Stomach (tissue), 9 donors: Measurements from ENCODE around the gene IQSEC3. TPM values are rescaled to one million over a fixed set of nuclear protein-coding genes. Genes with fewer than 3 reads are reported as not detected.
A peak's percentile ranks its signal among the peaks of the same experiment; 100 is the strongest.

ENCODE experiments used
- DNase-seq, 2 donors: peaks; one replicate each; pipeline versions ENCODE4 v3.0.0 to v3.0.0-alpha.2; 2013 to 2019
- H3K27ac ChIP-seq, 5 donors: fragments of 200-600 bp in 4 of 5; sonication (generic) in 4 of 5; one replicate each; pipeline ENCODE4 v1.5.1; 2013 to 2019; ENCODE audit warnings: mild to moderate bottlenecking in 1 of 5, moderate library complexity in 1 of 5
- H3K27me3 ChIP-seq, 3 donors: fragments of 200-600 bp; sonication (generic); one replicate each; pipeline ENCODE4 v1.5.1; 2017 to 2019; ENCODE audit warnings: mixed run types in 1 of 3
- H3K36me3 ChIP-seq, 4 donors: fragments of 200-600 bp; sonication (generic); 1 replicate in 3 of 4; 2 replicates in 1 of 4; pipeline ENCODE4 v1.5.1; 2016 to 2019
- H3K4me1 ChIP-seq, 4 donors: fragments of 200-600 bp; sonication (generic); one replicate each; pipeline ENCODE4 v1.5.1; 2016 to 2019
- H3K4me3 ChIP-seq, 4 donors: fragments of 200-600 bp; sonication (generic) in 3 of 4; one replicate each; pipeline ENCODE4 v1.5.1; 2016 to 2019; ENCODE audit warnings: mild to moderate bottlenecking in 1 of 4
- H3K9me3 ChIP-seq, 4 donors: fragments of 200-600 bp; sonication (generic); one replicate each; pipeline ENCODE4 v1.5.1; 2016 to 2019
- CTCF ChIP-seq, 7 experiments: fragments of 450-650 bp in 4 of 7; fragments of 200-600 bp in 3 of 7; sonication (generic) in 3 of 7; IDR thresholded peaks; one replicate each; pipeline ENCODE4 v1.5.1; 2016 to 2019; ENCODE audit warnings: antibody characterized with exemption in 7 of 7, control low read depth in 2 of 7, mild to moderate bottlenecking in 1 of 7
- EP300 ChIP-seq: sonication (generic); formaldehyde crosslinking; IDR thresholded peaks from one replicate; pipeline ENCODE4 v1.6.1; 2017; ENCODE audit warnings: antibody characterized with exemption
- POLR2A ChIP-seq, 4 donors: fragments of 450-650 bp; IDR thresholded peaks; one replicate each; pipeline ENCODE4 v1.6.1; 2016; ENCODE audit warnings: antibody characterized with exemption in 4 of 4, control low read depth in 2 of 4, mild to moderate bottlenecking in 1 of 4, moderate library complexity in 1 of 4
- POLR2AphosphoS5 ChIP-seq, 3 donors: sonication (generic); formaldehyde crosslinking; IDR thresholded peaks; one replicate each; pipeline ENCODE4 v1.6.1; 2016; ENCODE audit warnings: antibody characterized with exemption in 3 of 3
- WGBS, 5 donors: extraction: QIAGEN DNeasy Blood & Tissue Kit in 3 of 5; methylation state at CpG; one replicate each; pipeline versions ENCODE4 v1.1.5 to v1.1.7; 2013 to 2018; 5-methylcytosine and 5-hydroxymethylcytosine counted together
- intact Hi-C: fragments of 100-400 bp; cut with DNase I; formaldehyde crosslinking; loops from one replicate; pipeline ENCODE4 v1.15.1; 2023; ENCODE audit warnings: low total_unique reads
- polyA plus RNA-seq, 3 donors: library from polyadenylated mRNA; stranded (reverse); fragments of 200-250 nt; gene quantifications; one replicate each; pipeline ENCODE4 v1.2.3, GENCODE V29; 2013
- total RNA-seq, 5 donors: library from RNA; depleted of rRNA; stranded (reverse); fragments of >200 nt; gene quantifications; one replicate each; pipeline versions ENCODE4 v1.1.0 to v1.2.3, GENCODE V29; 2014 to 2016
- donor health status: healthy with polysubstance abuse.
- donor health status: Bipolar disorder and iron deficiency.
- donor health status: healthy.

Gene IQSEC3
- total and polyA plus RNA-seq, 8 donors = 0.08 to 1.7 (median 0.87) TPM; not detected in 2

GRCh38 chr12:209851-210250 is 143.3 kb downstream of the IQSEC3 start:
- TF ChIP-seq POLR2A (IDR thresholded peaks at IDR 0.05) = no peak
- no peak for TF ChIP-seq CTCF (IDR thresholded peaks at IDR 0.05)
- TF ChIP-seq EP300 = no peak
- no peak for TF ChIP-seq POLR2AphosphoS5 (IDR thresholded peaks at IDR 0.05)
- intact Hi-C loops = no loop called here
- WGBS, 5 donors = 90 to 94% (median 91%) methylated on average over 12 of the region's 12 CpGs
- H3K27ac ChIP-seq = no peak overlapping the region
- H3K36me3 ChIP-seq = no peaks in the 10 kb centered on the region
- H3K27me3 ChIP-seq = peaks cover 4 to 93% (median 19%) of the 10 kb centered on the region in 3 donors
- no peak for DNase-seq
- H3K9me3 ChIP-seq = no peaks in the 10 kb centered on the region
- no peak overlapping the region for H3K4me3 ChIP-seq
- H3K4me1 ChIP-seq = peaks cover 0 to 28% (median 17%) of the 10 kb centered on the region in 4 donors

- Histone ChIP-seq H3K9me3 (no peaks in the 10 kb centered on the region), H3K4me1 (peaks cover 0 to 28% (median 17%) of the 10 kb centered on the region in 4 donors), H3K27ac (peak overlapping the region in 1 of 5 donors; percentile 57), H3K4me3 (no peak overlapping the region), H3K27me3 (peaks cover 4 to 92% (median 14%) of the 10 kb centered on the region in 3 donors), H3K36me3 (no peaks in the 10 kb centered on the region)
- peak in 1 of 2 donors; percentile 33 for DNase-seq
- WGBS, 5 donors = 43 to 51% (median 43%) methylated on average over 16 of the region's 16 CpGs
- no peak for TF ChIP-seq CTCF (IDR thresholded peaks at IDR 0.05)
- TF ChIP-seq POLR2AphosphoS5 (IDR thresholded peaks at IDR 0.05) = no peak
- TF ChIP-seq EP300 = no peak
- no peak for TF ChIP-seq POLR2A (IDR thresholded peaks at IDR 0.05)
- intact Hi-C loops = no loop called here
These were observed 143.9 kb downstream of the IQSEC3 start for GRCh38 chr12:210277-211141.

- Histone ChIP-seq H3K4me1 (peaks cover 0 to 28% (median 17%) of the 10 kb centered on the region in 4 donors), H3K4me3 (no peak overlapping the region), H3K36me3 (no peaks in the 10 kb centered on the region), H3K9me3 (no peaks in the 10 kb centered on the region), H3K27me3 (peaks cover 4 to 86% (median 14%) of the 10 kb centered on the region in 3 donors), H3K27ac (peak overlapping the region in 1 of 5 donors; percentile 57)
- WGBS, 5 donors = 53 to 78% (median 69%) methylated on average over 3 of the region's 3 CpGs
- no peak for DNase-seq
- intact Hi-C loops = no loop called here
- TF ChIP-seq EP300 (no peak), POLR2AphosphoS5 (IDR thresholded peaks at IDR 0.05) (no peak), CTCF (IDR thresholded peaks at IDR 0.05) (no peak), POLR2A (IDR thresholded peaks at IDR 0.05) (no peak)
These were observed 144.5 kb downstream of the IQSEC3 start for GRCh38 chr12:211142-211465.

- WGBS, 5 donors = 89 to 96% (median 89%) methylated on average over 16 of the region's 16 CpGs
- TF ChIP-seq EP300 (no peak), POLR2AphosphoS5 (IDR thresholded peaks at IDR 0.05) (no peak), CTCF (IDR thresholded peaks at IDR 0.05) (no peak), POLR2A (IDR thresholded peaks at IDR 0.05) (no peak)
- H3K9me3 ChIP-seq = no peaks in the 10 kb centered on the region
- DNase-seq = no peak
- H3K27ac ChIP-seq = peak overlapping the region in 1 of 5 donors; percentile 24
- peaks cover 0 to 80% (median 14%) of the 10 kb centered on the region in 3 donors for H3K27me3 ChIP-seq
- no peaks in the 10 kb centered on the region for H3K36me3 ChIP-seq
- intact Hi-C loops = no loop called here
- H3K4me3 ChIP-seq = no peak overlapping the region
- peaks cover 0 to 28% (median 17%) of the 10 kb centered on the region in 4 donors for H3K4me1 ChIP-seq
These were observed 145.3 kb downstream of the IQSEC3 start for GRCh38 chr12:211639-212414.
